ENCODE measurements around the gene UTF1.

UTF1 gene

DNA sequence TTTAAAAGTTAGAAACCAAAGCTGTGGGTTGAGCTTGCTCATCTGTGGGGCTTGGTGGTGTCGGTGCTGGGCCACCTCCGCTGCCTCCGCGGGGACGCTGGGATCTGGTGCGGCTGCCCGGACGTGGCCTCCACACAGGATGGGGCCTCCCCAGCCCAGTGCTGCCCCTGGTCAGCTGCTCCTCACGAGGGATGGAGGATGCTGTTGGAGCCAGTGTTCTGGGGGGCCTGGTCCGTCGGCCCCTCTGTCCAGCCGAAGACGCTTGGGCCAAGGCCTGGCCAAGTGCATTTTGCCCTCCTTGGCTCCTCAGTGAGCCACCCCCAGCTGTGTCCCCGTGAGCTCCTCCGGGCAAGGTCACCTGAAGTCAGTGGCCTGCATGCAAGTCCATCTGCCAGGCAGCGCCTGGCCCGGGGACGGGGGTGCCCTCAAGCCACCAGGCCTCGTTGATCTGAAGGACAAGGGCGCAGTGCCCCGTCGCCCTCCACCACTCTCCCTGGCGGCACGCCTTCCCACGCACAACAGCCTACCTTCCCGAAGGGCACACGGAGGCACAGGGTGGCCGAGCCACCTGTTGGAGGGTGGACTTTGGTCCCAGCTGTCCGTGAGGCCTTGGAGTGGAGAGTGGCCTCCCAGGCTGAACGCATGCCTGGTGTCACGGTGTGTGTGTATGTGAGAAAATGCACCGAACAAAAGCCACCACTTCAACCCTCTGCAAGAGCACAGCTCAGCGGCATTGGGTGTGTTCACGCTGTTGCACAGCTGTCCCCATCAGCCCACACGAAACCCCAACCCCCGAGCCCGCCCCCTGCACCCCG, 42.7 kb upstream of the UTF1 start:
- Histone ChIP-seq H3K27ac (no peak overlapping the region), H3K36me3 (no peaks in the 10 kb centered on the region), H3K4me1 (no peaks in the 10 kb centered on the region), H3K27me3 (peaks cover 0 to 42% of the 10 kb centered on the region in 2 donors), H3K4me3 (no peak overlapping the region), H3K9me3 (peaks cover 0 to 7% (median 6%) of the 10 kb centered on the region in 3 donors)
- intact Hi-C loops (cut with DNase I; ENCODE audit: low total_unique reads) = no loop called here
- TF ChIP-seq, protein P1, sequence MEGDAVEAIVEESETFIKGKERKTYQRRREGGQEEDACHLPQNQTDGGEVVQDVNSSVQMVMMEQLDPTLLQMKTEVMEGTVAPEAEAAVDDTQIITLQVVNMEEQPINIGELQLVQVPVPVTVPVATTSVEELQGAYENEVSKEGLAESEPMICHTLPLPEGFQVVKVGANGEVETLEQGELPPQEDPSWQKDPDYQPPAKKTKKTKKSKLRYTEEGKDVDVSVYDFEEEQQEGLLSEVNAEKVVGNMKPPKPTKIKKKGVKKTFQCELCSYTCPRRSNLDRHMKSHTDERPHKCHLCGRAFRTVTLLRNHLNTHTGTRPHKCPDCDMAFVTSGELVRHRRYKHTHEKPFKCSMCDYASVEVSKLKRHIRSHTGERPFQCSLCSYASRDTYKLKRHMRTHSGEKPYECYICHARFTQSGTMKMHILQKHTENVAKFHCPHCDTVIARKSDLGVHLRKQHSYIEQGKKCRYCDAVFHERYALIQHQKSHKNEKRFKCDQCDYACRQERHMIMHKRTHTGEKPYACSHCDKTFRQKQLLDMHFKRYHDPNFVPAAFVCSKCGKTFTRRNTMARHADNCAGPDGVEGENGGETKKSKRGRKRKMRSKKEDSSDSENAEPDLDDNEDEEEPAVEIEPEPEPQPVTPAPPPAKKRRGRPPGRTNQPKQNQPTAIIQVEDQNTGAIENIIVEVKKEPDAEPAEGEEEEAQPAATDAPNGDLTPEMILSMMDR (IDR thresholded peaks at IDR 0.05) = no peak
- no peak for DNase-seq

DNA sequence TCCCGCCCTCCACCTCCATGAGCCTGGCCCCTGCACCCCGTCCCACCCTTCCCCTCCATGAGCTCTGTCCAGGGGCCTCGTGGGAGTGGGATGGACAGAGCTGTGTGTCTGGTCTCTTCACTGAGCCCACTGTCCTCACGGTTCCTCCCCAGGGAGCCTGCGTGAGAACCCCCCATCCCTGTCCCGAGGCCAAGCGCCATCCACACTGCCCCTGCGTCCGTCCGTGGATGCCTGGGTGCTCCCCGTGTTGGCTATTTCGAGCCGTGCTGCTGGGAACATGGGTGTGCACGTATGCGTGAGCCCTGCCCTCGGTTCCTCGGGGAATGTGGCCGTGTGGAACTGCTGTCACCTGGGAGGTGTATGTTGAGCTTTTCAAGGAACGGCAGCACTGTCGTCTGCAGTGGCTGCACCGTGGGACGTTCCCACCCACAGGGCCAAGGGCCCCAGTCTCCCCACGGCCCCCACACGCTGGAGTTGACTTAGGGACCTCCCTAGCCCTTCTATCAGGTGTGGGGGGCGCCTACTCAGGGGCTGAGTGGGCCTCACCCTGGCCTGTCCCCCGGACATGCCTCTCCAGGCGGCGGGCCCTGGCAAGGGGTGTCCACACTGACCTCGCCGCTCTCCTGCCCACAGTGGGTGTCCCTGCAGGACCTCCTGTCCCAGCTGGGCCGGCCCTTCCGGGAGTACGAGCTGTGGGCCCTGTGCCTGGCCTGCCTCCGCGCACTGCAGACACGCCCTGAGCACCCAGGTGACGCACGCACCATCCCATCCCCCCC, 41.9 kb upstream of the UTF1 start:
- DNase-seq = no peak
- H3K36me3 ChIP-seq = no peaks in the 10 kb centered on the region
- no peaks in the 10 kb centered on the region for H3K4me1 ChIP-seq
- peaks cover 0 to 41% of the 10 kb centered on the region in 2 donors for H3K27me3 ChIP-seq
- H3K9me3 ChIP-seq = peaks cover 0 to 7% (median 6%) of the 10 kb centered on the region in 3 donors
- H3K4me3 ChIP-seq = no peak overlapping the region
- intact Hi-C loops (cut with DNase I; ENCODE audit: low total_unique reads) = no loop called here
- TF ChIP-seq, protein P1 (IDR thresholded peaks at IDR 0.05) = no peak
- H3K27ac ChIP-seq = no peak overlapping the region

DNA sequence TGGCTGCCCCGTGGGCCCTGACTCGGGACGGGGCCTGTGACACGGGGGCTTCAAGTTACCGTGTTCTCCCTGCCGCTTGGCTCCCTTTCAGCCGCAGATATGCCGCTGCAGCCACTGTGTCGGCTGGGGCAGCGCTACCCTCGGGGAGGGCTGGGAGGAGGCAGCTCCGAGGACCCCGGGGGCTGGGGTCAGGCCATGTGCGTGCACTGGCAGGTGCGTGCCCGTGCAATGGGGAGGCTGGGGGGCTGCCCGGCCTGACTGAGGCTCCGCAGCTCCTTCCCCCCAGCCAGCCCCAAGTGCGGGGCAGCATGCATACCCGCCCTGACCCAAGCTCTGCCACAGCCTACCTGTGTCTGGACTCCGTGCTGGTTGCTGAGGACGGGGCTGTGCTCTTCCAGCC, 40.8 kb upstream of the UTF1 start:
- no peak for DNase-seq
- H3K36me3 ChIP-seq = no peaks in the 10 kb centered on the region
- TF ChIP-seq, protein P1 (IDR thresholded peaks at IDR 0.05) = no peak
- H3K27me3 ChIP-seq = peaks cover 0 to 41% of the 10 kb centered on the region in 2 donors
- H3K9me3 ChIP-seq = peaks cover 0 to 14% (median 6%) of the 10 kb centered on the region in 3 donors
- no peak overlapping the region for H3K4me3 ChIP-seq
- no peaks in the 10 kb centered on the region for H3K4me1 ChIP-seq
- H3K27ac ChIP-seq = no peak overlapping the region
- intact Hi-C loops (cut with DNase I; ENCODE audit: low total_unique reads) = no loop called here

DNA sequence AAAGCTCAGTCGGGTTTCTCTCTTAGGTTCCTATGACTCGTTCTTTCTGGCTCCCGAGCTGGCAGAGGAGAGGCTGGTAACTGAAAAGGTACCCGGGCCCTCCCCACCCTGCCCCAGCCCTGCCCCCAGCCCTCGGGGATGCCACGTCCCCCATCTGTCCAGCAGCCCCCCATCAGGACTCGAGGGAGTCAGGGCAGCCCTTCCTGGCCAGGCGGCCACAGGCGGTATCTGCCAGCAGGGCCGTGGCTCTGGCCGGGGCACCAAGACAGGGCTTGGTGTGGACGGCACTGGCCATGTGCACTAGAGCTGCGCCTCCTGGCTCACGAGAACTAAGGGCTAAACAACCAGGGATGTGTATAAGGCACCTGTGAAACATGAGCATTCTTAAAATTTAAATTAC, 40.3 kb upstream of the UTF1 start:
- Histone ChIP-seq H3K9me3 (peaks cover 0 to 17% (median 6%) of the 10 kb centered on the region in 3 donors), H3K27me3 (peaks cover 0 to 41% of the 10 kb centered on the region in 2 donors), H3K4me1 (no peaks in the 10 kb centered on the region), H3K27ac (no peak overlapping the region), H3K36me3 (no peaks in the 10 kb centered on the region), H3K4me3 (no peak overlapping the region)
- intact Hi-C loops (cut with DNase I; ENCODE audit: low total_unique reads) = no loop called here
- no peak for DNase-seq
- TF ChIP-seq, protein P1 (IDR thresholded peaks at IDR 0.05) = no peak

GRCh38 chr10:133190225-133190624, 39.8 kb upstream of the UTF1 start:
- intact Hi-C loops (cut with DNase I; ENCODE audit: low total_unique reads) = no loop called here
- no peak overlapping the region for H3K27ac ChIP-seq
- no peaks in the 10 kb centered on the region for H3K36me3 ChIP-seq
- DNase-seq = no peak
- peaks cover 0 to 22% (median 6%) of the 10 kb centered on the region in 3 donors for H3K9me3 ChIP-seq
- H3K27me3 ChIP-seq = peaks cover 0 to 41% of the 10 kb centered on the region in 2 donors
- no peaks in the 10 kb centered on the region for H3K4me1 ChIP-seq
- H3K4me3 ChIP-seq = no peak overlapping the region
- TF ChIP-seq, protein P1 (IDR thresholded peaks at IDR 0.05) = no peak
